ENCODE results near the gene KRTAP5-3.
A peak's percentile ranks its signal among the peaks of the same experiment; 100 is the strongest.

Gene KRTAP5-3

GRCh38 chr11:1639102-1639620 is 30.9 kb upstream of the KRTAP5-3 start:
- no peak overlapping the region for H3K4me3 ChIP-seq
- peaks cover 0 to 15% (median 0%) of the 10 kb centered on the region in 11 experiments; a peak in 2 of 22 replicates for H4K20me1 ChIP-seq
- H3K36me3 ChIP-seq = no peaks in the 10 kb centered on the region
- H3K27ac ChIP-seq = no peak overlapping the region
- H3K4me1 ChIP-seq = no peaks in the 10 kb centered on the region
- no peak overlapping the region for H3K9ac ChIP-seq
- no peak for TF ChIP-seq Cebpa-rat (IDR thresholded peaks at IDR 0.05)
- peaks cover 0 to 25% (median 12%) of the 10 kb centered on the region in 11 experiments; a peak in 12 of 22 replicates for H3K27me3 ChIP-seq
- no peak overlapping the region for H3K4me2 ChIP-seq
- H3K9me3 ChIP-seq (replicated peaks in 1 of 11) = no peaks in the 10 kb centered on the region

- no peaks in the 10 kb centered on the region for H3K9me3 ChIP-seq (replicated peaks in 1 of 11)
- H3K27me3 ChIP-seq = peaks cover 0 to 24% (median 12%) of the 10 kb centered on the region in 11 experiments; a peak in 12 of 22 replicates
- H3K4me1 ChIP-seq = no peaks in the 10 kb centered on the region
- peaks cover 0 to 15% (median 0%) of the 10 kb centered on the region in 11 experiments; a peak in 2 of 22 replicates for H4K20me1 ChIP-seq
- TF ChIP-seq Cebpa-rat (IDR thresholded peaks at IDR 0.05) = no peak
- no peaks in the 10 kb centered on the region for H3K36me3 ChIP-seq
- H3K9ac ChIP-seq = no peak overlapping the region
- no peak overlapping the region for H3K4me3 ChIP-seq
- no peak overlapping the region for H3K4me2 ChIP-seq
- no peak overlapping the region for H3K27ac ChIP-seq
Measured at GRCh38 chr11:1638344-1638743, 30.1 kb upstream of the KRTAP5-3 start.

- Histone ChIP-seq H4K20me1 (peaks cover 0 to 15% (median 0%) of the 10 kb centered on the region in 11 experiments; a peak in 2 of 22 replicates), H3K27ac (no peak overlapping the region), H3K27me3 (peaks cover 0 to 17% (median 11%) of the 10 kb centered on the region in 11 experiments; a peak in 11 of 22 replicates), H3K4me3 (no peak overlapping the region), H3K4me2 (no peak overlapping the region), H3K36me3 (no peaks in the 10 kb centered on the region), H3K9me3 (replicated peaks in 1 of 11) (no peaks in the 10 kb centered on the region), H3K4me1 (peaks cover 0 to 1% (median 0%) of the 10 kb centered on the region in 10 experiments; a peak in 3 of 20 replicates), H3K9ac (no peak overlapping the region)
- TF ChIP-seq Cebpa-rat (IDR thresholded peaks at IDR 0.05) = no peak
Measured at GRCh38 chr11:1637628-1638027, 29.4 kb upstream of the KRTAP5-3 start.

GRCh38 chr11:1636291-1636950 is 28.2 kb upstream of the KRTAP5-3 start:
- Histone ChIP-seq H4K20me1 (peaks cover 0 to 15% (median 0%) of the 10 kb centered on the region in 11 experiments; a peak in 2 of 22 replicates), H3K4me1 (peaks cover 0 to 10% (median 2%) of the 10 kb centered on the region in 10 experiments; a peak in 8 of 20 replicates), H3K27me3 (peaks cover 0 to 14% (median 11%) of the 10 kb centered on the region in 11 experiments; a peak in 11 of 22 replicates), H3K27ac (no peak overlapping the region), H3K9me3 (replicated peaks in 1 of 11) (no peaks in the 10 kb centered on the region), H3K4me2 (no peak overlapping the region), H3K9ac (no peak overlapping the region), H3K4me3 (no peak overlapping the region), H3K36me3 (no peaks in the 10 kb centered on the region)
- no peak for TF ChIP-seq Cebpa-rat (IDR thresholded peaks at IDR 0.05)

- Histone ChIP-seq H3K4me3 (no peak overlapping the region), H4K20me1 (no peaks in the 10 kb centered on the region), H3K27ac (no peak overlapping the region), H3K36me3 (no peaks in the 10 kb centered on the region), H3K9me3 (replicated peaks in 1 of 11) (no peaks in the 10 kb centered on the region), H3K4me2 (no peak overlapping the region), H3K4me1 (peaks cover 0 to 15% (median 4%) of the 10 kb centered on the region in 10 experiments; a peak in 9 of 20 replicates), H3K9ac (no peak overlapping the region), H3K27me3 (peaks cover 0 to 8% (median 0%) of the 10 kb centered on the region in 11 experiments; a peak in 2 of 22 replicates)
- no peak for TF ChIP-seq Cebpa-rat (IDR thresholded peaks at IDR 0.05)
Measured at GRCh38 chr11:1633864-1634263, 25.6 kb upstream of the KRTAP5-3 start.

- H3K27me3 ChIP-seq = peaks cover 0 to 11% (median 0%) of the 10 kb centered on the region in 11 experiments; a peak in 3 of 22 replicates
- no peak overlapping the region for H3K9ac ChIP-seq
- peak overlapping the region in 7 of 11 experiments; percentile 3 to 24 (median 9); a peak in 4 of 22 replicates for H3K4me2 ChIP-seq
- no peaks in the 10 kb centered on the region for H3K9me3 ChIP-seq (replicated peaks in 1 of 11)
- no peak overlapping the region for H3K27ac ChIP-seq
- peaks cover 0 to 16% (median 4%) of the 10 kb centered on the region in 10 experiments; a peak in 9 of 20 replicates for H3K4me1 ChIP-seq
- TF ChIP-seq Cebpa-rat (IDR thresholded peaks at IDR 0.05) = no peak
- no peaks in the 10 kb centered on the region for H4K20me1 ChIP-seq
- no peak overlapping the region for H3K4me3 ChIP-seq
- H3K36me3 ChIP-seq = no peaks in the 10 kb centered on the region
Measured at GRCh38 chr11:1632053-1632714, 23.9 kb upstream of the KRTAP5-3 start.

GRCh38 chr11:1631066-1631568 is 22.9 kb upstream of the KRTAP5-3 start:
- Histone ChIP-seq H4K20me1 (no peaks in the 10 kb centered on the region), H3K9ac (no peak overlapping the region), H3K4me3 (no peak overlapping the region), H3K27ac (no peak overlapping the region), H3K4me1 (peaks cover 0 to 16% (median 4%) of the 10 kb centered on the region in 10 experiments; a peak in 9 of 20 replicates), H3K36me3 (no peaks in the 10 kb centered on the region), H3K4me2 (no peak overlapping the region), H3K27me3 (peaks cover 0 to 11% (median 0%) of the 10 kb centered on the region in 11 experiments; a peak in 3 of 22 replicates), H3K9me3 (replicated peaks in 1 of 11) (no peaks in the 10 kb centered on the region)
- TF ChIP-seq Cebpa-rat (IDR thresholded peaks at IDR 0.05) = no peak

GRCh38 chr11:1630271-1630670 is 22.0 kb upstream of the KRTAP5-3 start:
- Histone ChIP-seq H4K20me1 (no peaks in the 10 kb centered on the region), H3K27me3 (peaks cover 0 to 11% (median 0%) of the 10 kb centered on the region in 11 experiments; a peak in 3 of 22 replicates), H3K9ac (no peak overlapping the region), H3K9me3 (replicated peaks in 1 of 11) (no peaks in the 10 kb centered on the region), H3K27ac (no peak overlapping the region), H3K4me2 (no peak overlapping the region), H3K36me3 (no peaks in the 10 kb centered on the region), H3K4me1 (peaks cover 0 to 16% (median 4%) of the 10 kb centered on the region in 10 experiments; a peak in 9 of 20 replicates), H3K4me3 (no peak overlapping the region)
- no peak for TF ChIP-seq Cebpa-rat (IDR thresholded peaks at IDR 0.05)
